NCI-H128 (cell line): ENCODE data around the gene CAMTA1.

Source experiments
- DNase-seq: peaks from one replicate; lab custom pipeline; 2025; ENCODE audit not compliant: unreplicated experiment; lab: John Stamatoyannopoulos, UW

The CAMTA1 gene

DNA sequence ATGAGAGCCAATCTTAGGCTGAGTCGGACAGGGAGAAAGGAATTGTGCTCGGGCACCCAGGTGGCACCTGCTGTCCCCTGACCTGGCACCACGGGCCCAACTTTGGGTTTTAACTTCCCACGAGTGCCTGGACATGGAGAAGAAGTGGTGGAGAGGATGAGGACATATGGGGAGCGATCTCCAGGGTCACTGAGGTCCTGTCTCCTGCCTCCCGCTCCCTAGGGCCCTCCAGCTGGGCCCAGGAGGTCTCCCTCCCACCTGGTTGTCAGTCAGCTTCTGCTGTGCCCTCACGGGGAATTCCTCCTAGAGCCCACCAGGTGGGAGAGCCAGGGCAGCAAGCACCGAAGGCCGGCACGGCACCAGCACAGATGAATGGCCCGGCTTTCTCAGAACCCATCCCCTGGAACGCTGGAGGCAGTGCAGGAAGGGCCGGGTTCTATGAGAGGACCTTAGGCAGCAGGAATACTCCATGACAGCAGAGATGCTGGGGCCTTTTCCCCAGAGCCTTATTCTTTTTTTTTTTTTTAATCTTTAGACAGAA lies 435.5 kb downstream of the CAMTA1 start:
- DNase-seq = no peak

- DNase-seq = no peak
These were observed 436.8 kb downstream of the CAMTA1 start for GRCh38 chr1:7221826-7222694.

DNA sequence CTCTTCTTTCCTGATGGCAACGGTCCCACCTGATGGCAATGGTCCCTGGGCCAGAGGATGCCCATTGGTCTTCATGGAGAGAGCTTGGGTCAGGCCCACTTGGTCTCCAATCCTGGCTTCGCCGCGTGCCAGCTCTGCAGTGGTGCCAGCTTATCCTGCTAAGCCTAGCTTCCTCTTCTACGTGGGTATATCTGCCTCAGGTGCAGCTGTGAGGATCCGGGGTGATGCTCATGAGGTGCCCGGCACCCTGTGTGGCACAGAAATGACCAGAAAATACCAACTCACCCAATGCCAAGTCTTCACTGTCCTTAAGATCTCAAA lies 437.4 kb downstream of the CAMTA1 start:
- no peak for DNase-seq

- DNase-seq = no peak
These were observed 438.3 kb downstream of the CAMTA1 start for GRCh38 chr1:7223334-7224080.

- DNase-seq = no peak
These were observed 438.9 kb downstream of the CAMTA1 start for GRCh38 chr1:7224081-7224534.

DNA sequence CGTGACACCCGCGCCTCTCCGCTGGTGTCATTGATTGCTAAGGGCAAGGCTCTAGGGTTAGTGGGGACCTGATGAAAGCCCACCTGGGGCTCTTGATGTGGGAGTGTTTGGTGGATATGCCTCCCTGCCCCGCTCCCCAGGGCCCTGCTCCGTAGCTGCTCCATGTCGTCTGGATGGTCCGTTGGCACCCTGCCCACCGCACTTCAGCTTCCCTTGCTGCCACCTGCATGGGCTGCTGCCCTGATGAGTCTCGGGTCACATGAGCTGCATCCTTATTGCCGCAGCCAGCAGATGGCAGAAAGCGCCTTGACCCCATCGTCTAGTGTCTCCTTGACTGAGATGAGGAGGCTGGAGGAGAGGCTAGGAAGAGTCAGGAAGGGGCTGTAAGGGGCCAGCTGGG lies 439.4 kb downstream of the CAMTA1 start:
- peak; percentile 40 for DNase-seq

DNA sequence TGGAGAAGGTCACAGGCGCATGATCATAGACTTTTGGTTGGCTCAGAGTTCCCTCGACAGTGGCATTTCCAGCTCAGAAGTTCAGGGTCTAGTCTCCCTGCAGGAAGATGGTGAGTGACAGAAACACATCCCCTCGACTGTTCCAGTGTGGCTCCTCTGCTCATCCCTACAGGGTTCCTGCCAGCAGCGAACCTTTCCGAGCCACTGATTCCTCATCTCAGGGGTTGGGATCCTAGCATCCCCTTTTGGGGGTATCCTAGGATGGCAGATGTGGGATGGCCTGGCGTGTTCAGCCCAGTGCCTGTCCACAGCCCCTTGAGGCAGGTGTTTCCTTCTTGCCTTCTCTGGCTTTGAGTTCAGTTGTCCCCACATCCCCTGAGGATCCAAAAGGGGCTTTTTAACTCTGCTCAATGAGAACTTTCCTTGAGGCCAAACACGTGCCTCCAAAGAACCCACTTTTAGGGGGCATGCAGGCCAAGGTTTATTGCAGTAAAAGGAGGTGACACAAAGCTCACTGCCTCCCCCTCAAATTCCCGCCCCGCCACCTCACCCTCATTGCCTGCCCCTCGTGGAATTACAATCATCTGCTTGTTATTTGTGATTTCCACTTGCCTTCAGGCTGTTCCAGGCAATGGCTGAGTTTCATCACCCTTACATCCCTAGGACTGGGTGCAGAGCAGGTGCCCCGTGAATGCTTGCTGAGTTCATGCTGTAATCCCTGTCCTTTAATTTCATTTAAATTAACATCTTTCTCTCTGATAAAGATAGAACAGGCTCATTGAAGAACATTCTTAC lies 440.7 kb downstream of the CAMTA1 start:
- DNase-seq = no peak

- DNase-seq = no peak
These were observed 442.4 kb downstream of the CAMTA1 start for GRCh38 chr1:7227654-7228053.

DNA sequence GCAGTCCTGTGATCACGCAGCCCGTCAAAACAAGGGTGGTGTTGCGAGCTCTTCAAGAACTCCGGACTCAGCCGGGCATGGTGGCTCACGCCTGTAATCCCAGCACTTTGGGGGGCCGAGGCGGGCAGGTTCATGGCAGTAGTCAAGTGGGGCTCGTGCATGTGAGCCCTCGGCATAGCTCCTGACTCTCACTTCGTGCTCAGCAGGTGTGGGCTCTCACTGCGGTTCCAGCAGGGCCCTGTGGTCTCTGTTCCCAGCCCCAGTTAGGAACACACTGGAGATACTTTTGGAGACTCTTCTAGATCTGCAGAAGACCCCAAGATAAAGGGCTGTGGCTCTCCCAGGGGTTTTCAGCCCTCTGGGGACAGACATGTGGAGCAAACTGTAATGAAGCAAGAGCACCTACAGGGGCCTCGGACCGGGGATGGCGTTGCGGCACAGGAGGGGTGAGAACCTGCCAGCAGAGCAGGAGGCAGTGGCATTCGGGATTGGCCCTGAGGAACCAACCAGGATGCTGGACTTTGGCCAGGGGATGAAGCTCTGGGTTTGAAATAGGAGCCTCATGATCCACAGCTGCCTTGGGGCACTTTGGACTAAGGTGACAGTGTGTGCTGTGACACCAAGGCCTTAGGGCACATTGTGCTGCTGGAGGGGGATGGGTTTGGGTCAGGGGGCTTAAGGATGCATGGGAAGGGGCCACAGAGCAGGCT lies 443.2 kb downstream of the CAMTA1 start:
- DNase-seq = no peak

- DNase-seq = no peak
These were observed 443.9 kb downstream of the CAMTA1 start for GRCh38 chr1:7229186-7229585.

DNA sequence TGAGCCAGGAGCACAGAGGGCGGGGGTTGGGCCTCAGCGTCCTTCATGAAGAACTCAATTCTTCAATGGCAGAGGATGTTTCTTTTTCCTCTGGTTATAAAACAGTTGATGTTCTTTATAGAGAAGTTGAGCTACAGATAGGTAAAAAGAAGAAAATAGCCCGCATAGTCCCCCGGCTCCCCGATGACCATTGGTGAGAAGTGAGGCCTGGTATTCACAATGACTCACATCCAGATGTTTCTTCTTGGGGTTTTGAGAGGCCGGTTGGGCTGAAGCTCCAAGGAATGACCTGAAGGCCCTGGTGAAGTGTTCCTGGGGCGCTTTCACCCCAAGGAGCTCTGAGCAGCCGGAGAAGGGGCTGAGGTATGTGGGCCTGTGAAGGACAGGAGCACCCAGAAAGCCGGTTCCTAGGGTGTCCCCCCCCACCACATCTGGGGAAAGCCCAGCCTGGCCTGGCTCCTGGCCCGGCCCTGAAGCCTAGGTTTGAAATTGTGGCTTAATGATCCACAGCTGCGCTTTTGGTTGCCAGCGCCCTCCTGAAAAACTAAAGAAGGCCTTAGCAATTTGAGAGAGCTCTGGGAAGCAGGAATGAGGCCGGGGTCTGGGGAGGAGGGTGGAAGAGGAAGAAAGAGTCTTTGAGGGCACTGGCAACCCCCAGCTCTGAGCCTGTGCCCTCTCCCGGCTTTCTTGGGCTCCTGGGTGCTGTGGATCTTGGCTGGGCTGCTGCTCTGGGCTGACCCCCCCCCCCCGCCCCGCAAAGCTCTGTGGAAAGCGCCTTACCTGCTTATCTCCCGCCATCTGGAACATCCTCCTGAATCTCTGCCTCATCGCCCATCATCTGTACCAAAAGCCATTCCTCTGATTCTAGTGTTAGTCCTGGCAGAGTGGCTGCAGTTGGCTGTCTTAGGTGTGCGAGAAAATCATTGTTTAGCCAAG lies 444.7 kb downstream of the CAMTA1 start:
- no peak for DNase-seq

DNA sequence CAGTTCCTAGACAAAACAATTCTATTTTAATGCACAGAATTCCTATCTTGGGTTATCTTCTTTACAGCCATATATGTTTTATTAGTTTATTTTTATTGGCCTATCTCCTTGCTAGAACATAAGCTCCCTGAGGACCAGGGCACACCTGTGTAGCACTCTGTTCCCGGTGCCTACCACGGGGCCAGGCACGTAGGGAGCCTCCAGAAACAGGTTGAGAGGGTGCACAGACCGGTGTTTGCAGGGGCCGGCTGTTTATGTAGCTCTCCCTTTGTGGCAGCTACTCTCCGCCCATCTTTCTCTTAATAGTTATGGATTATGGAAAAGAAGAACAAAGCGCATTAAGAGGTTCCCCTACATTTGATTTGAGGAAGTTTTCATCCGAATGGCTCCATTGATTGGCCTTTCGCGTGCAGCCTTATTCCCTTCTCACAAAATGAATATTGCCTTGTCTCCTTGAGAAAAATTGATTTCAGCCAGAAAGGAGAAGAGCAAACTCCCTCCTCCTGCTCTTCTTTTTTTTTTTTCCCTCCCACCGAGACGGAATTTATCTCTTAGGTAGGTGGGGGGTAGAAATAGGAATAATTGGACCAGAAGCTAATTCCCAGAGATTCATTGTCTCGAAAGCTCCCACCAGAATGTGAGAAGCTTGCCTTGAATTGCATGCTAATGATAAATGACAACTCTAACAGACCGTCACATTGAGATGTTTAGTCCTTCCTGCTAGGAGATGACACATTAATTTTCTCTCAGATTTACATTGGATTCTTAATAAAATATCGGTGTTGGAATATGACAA lies 447.4 kb downstream of the CAMTA1 start:
- DNase-seq = no peak

GRCh38 chr1:7233237-7233540 lies 447.9 kb downstream of the CAMTA1 start:
- no peak for DNase-seq

- DNase-seq = no peak
These were observed 448.6 kb downstream of the CAMTA1 start for GRCh38 chr1:7233646-7234470.

DNA sequence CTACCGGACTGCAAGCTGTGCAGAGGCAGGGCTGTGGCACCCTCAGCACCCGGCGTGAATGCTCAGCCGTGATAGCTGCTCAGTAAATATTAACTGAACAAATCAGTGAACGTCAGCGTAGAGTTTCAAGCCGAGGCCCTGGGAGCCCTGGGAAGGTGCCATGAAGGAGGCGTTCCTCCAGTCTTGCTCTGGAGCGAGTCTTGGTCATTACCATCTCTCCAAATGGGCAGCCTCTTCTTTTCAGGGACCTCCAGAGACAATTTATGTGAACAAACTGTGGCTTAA lies 449.2 kb downstream of the CAMTA1 start:
- no peak for DNase-seq

DNA sequence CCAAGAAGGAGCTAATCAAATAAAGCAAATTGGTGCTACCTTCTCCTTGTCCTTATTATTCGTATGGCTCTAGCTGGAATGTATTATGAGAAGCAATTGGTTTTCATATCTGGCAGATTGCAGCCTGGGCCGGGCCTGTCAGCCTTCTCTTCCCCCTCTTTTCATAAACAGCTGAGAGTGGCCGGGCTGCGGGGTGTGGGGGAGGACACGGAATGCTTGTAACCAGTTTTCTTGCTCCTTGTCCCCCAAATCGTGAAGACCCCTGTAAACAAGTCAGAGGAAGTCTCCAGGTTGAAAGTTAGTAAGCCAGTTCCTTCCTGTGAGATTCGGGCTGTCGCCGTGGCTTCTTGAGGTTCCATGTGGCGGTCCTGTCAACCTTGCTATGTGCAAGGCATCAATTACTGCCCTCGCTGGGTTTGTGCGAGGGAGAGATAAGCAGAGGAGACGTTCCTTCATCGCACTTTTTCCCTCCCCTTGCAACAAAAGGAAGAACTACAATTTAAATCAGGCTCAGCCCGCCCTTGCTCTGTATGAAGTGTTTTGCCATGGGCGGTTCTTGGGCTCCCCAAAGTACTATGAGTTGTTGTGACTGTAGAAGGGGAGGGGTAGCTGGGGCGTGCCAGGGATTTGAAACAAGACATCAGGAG lies 450.7 kb downstream of the CAMTA1 start:
- DNase-seq = no peak

DNA sequence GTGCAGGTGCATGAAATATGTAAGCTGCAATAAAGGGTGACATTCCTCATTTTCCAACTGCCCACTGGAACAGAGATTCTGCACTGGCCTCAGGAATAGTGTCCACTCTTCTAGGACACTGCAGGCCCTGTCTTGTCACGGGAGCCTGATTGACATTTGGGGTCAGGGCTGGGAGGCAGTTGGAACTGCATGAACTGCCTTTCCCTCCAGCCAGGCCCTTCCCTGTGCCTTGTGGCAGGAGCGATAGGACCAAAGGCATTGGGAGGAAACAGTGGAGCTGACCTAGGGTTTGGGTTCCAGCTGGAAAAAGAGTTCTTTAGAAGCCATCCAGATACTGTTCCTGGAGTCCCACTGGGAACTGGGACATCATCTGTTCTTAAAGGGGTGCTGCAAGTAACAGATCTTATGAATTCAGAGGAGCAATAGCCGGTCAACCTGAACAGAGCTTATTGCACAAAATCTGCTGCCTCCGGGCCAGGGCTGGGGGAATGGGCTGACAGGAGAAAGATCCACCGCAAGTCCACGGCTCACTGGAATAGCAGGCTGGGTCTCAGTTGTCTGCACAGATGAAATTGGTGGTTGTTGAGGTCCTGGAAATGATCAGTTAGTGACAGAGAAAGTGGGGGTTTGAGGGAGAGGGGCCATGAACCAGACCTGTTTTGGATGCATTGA lies 451.7 kb downstream of the CAMTA1 start:
- DNase-seq = no peak
